NCI-H460 (cell line): ENCODE results near the gene FANCE. TPM values are rescaled to one million over a fixed set of nuclear protein-coding genes. Genes with fewer than 3 reads are reported as not detected.
"Not testable (repeated sequence)": the region's sequence is repeated elsewhere in the genome, so short reads cannot be mapped to it uniquely, and the experiment has no call there.

Experiments
- DNase-seq: peaks from one replicate; pipeline ENCODE4 v3.0.0-alpha.2; 2016; ENCODE audit warnings: low read depth; ENCODE audit errors: extremely low read depth
- small RNA-seq, 2 experiments: library from RNA; depleted of rRNA; stranded (forward); fragments of <200 nt; gene quantifications; one replicate each; pipeline ENCODE3, GENCODE V24; 2014
- total RNA-seq: library from RNA; depleted of rRNA; stranded (reverse); fragments of >200 nt; shearing (Covaris generic); gene quantifications from 2 replicates; pipeline ENCODE4 v1.2.3, GENCODE V29; 2014; rRNA removed

FANCE gene
- total RNA-seq, 1 experiment from 2014 or later, result 5.1 TPM

DNA sequence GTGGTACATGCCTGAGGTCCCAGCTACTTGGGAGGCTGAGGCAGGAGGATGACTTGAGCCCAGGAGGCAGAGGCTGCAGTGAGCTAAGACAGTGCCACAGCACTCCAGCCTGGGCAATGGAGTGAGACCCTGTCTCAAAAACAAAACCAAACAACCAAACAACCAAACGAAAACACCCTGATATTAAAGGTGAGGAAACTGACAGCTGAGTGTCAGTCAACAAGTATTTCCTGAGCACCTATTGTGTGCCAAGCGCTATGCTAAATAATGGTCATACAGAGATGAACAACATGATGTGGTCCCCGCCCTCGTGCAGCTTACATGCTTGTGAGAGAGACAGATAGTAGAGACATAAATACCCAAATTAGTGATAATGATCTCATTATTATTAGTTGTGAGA, 62.4 kb downstream of the FANCE start:
- DNase-seq, result no peak

DNA sequence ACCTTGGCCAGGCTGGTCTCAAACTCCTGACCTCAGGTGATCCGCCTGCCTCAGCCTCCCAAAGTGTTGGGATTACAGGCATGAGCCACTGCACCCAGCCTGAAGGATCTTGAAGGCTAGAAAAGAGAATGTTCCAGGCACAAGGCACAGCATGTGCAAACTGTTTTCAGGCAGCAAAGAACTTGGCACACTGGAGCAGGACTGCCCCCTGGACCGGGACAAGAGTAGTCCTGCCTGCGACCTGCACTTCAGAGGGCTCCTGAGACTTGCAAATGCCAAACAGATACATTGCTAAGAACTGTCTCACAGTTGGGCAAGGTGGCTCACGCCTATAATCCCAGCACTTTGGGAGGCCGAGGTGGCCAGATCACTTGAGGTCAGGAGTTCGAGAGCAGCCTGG, 63.8 kb downstream of the FANCE start:
- DNase-seq, result not testable (repeated sequence)

Small RNAs within 50 kb of the gene (small RNA-seq; reads per million reads assigned to genes)
- 0 to 0.12 reads per million in 2 experiments for gene MIR7111

Other genes starting within 250 kb of the FANCE start
- gene SCUBE3, start 238.4 kb upstream of the FANCE start, total RNA-seq, result 0.02 TPM in 1 of 2 replicates, not detected in the other
- gene ZNF76, start 192.6 kb upstream of the FANCE start, total RNA-seq, result 7.2 and 7.9 TPM in 2 replicates
- 2.1 and 2.7 TPM in 2 replicates for gene DEF6, start 154.5 kb upstream of the FANCE start, total RNA-seq
- 1.7 and 2.1 TPM in 2 replicates for gene PPARD, start 109.8 kb upstream of the FANCE start, total RNA-seq
- gene RPL10A, start 16.1 kb downstream of the FANCE start, total RNA-seq, result 2,150 and 2,255 TPM in 2 replicates
- 2.4 and 2.7 TPM in 2 replicates for gene TEAD3, start 44.7 kb downstream of the FANCE start, total RNA-seq
- not detected in 2 replicates for gene TULP1, start 60.6 kb downstream of the FANCE start, total RNA-seq
- gene FKBP5, start 236.6 kb downstream of the FANCE start, total RNA-seq, result 5.7 and 8.9 TPM in 2 replicates